HL-60/S4 treated with phorbol 12-myristate 13-acetate at 8.2 ng/mL for 4 days and 3 days (cell line): ENCODE results near the gene LMX1B.

Experiments
- in situ Hi-C: fragments of 300-500 bp; cut with MboI; formaldehyde crosslinking; loops from 2 replicates; pipeline ENCODE4 v1.15.0; 2022; ENCODE audit warnings: low sequenced_read_pairs

Gene LMX1B

GRCh38 chr9:126692759-126693427 lies 79.2 kb downstream of the LMX1B start:
- in situ Hi-C loops, result loop anchor here (5.0 kb wide), 1 partner anchor 84 kb away; no protein-coding TSS in a partner anchor

DNA sequence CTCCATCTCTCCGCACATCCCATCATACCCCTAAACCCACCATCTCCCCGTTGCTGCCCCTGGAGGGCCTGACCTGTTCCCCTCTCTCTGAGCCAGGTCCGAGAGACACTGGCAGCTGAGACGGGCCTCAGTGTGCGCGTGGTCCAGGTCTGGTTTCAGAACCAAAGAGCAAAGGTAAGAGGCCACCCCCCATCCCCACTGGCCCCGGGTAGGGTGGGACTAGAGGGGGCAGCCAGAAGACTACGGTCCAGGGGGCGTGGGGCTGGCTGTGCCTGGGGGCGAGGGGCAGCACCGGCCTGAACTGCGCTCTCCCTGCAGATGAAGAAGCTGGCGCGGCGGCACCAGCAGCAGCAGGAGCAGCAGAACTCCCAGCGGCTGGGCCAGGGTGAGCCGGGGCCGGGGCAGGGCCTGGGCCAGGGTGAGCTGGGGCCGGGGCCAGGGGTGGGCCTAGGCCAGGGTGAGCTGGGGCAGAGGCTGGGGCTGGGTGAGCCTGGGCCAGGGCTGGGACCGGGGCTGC lies 79.8 kb downstream of the LMX1B start:
- in situ Hi-C loops, result loop anchor here (5.0 kb wide), 1 partner anchor 84 kb away; no protein-coding TSS in a partner anchor

GRCh38 chr9:126694206-126695081 lies 80.7 kb downstream of the LMX1B start:
- in situ Hi-C loops, result loop anchor here (5.0 kb wide), 1 partner anchor 83 kb away; no protein-coding TSS in a partner anchor

DNA sequence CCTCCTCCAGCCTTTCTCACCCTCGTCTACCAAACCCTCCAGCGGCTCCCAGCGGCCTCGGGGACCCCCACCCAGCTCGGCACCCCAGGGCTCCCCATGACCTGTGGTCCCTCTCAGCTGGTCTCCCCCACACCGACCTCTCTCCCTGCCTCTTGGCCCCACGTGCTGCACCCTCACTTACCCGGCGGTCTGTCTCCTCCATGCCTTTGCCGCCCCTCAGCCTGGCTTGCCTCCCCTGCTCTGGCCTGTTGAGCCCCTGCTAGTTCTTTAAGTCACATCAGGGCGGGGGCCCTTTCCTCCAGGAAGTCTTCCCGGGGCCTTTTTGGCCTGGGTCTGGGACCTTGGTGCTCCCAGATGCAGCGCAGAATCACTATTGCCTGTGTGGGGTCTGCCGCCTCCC lies 81.5 kb downstream of the LMX1B start:
- in situ Hi-C loops, result no loop called here

DNA sequence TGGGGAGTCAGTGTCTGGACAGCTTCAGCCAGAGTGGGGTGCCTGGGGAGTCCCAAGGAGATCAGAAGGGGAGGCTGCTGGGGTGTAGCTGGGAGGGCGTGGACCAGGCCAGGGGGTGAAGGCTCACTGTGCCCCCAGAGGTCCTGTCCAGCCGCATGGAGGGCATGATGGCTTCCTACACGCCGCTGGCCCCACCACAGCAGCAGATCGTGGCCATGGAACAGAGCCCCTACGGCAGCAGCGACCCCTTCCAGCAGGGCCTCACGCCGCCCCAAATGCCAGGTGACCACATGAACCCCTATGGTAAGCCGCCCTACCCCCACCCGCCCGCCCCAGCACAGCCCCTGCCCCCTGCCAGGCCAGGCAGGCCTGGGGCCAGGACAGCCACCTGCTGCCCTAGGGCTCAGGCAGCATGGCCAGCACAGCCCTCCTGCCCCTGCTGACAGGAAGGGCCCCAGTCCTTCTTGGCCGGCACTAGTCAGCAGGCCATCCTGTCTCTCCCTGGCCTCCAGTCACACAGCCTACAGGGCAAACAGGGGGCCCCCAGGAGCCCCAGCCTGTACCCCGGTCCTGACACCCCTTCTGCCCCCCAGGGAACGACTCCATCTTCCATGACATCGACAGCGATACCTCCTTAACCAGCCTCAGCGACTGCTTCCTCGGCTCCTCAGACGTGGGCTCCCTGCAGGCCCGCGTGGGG lies 82.1 kb downstream of the LMX1B start:
- in situ Hi-C loops, result no loop called here

DNA sequence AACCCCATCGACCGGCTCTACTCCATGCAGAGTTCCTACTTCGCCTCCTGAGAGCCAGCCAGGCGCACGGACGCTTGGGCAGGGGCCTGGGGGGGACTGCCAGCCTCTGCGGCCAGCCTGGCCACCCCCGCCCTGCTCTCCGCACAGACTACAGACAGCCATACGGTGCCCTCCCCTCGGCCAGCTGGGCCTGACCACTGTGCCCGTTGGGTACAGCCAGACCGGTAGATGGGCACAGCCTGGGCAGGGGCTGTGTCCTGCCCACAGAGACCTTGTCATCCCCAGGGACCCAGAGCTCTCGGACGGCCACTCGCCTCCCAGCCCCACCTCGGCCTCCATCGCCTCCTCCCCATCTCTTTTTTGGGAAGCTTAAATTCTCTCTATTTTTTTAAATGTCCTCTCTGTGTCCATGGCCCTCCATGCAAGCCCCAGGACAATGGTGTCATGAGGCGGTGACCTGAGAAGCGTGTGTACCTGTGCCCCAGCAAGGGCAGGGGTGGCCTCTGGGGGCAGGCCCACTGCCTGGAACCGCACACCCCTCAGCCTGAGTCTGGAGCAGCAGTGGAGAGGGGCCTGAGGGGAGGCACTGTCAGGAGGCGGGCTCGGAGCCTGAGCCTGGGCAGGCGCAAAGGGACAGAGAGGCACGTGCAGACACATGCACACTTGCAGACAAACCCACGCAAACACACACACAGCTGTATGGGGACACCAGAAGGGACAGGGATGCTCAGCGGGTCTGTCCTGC lies 82.8 kb downstream of the LMX1B start:
- in situ Hi-C loops, result no loop called here

GRCh38 chr9:126697330-126697729 lies 83.6 kb downstream of the LMX1B start:
- in situ Hi-C loops, result no loop called here

DNA sequence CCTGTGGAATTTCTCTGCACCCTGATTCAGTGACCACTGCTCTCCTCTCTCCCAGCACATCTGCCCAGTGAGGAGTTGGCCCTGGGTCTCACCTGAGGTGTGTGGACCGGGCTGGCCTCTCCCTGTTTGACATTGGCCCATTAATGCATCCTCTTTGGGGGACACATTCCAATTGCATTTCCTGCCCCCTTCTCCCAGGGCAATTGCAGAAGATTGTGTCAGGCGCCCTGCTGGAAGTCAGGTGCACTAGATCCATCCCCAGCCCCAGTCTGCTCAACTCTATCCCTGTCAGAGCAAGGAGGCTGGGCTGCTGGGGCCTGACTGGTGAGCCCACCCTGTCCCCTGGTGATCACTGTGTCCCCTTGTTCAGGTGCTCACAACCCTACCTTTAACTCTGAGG lies 84.5 kb downstream of the LMX1B start:
- in situ Hi-C loops, result no loop called here

- in situ Hi-C loops, result no loop called here
These were observed 85.0 kb downstream of the LMX1B start for GRCh38 chr9:126698756-126699155.

DNA sequence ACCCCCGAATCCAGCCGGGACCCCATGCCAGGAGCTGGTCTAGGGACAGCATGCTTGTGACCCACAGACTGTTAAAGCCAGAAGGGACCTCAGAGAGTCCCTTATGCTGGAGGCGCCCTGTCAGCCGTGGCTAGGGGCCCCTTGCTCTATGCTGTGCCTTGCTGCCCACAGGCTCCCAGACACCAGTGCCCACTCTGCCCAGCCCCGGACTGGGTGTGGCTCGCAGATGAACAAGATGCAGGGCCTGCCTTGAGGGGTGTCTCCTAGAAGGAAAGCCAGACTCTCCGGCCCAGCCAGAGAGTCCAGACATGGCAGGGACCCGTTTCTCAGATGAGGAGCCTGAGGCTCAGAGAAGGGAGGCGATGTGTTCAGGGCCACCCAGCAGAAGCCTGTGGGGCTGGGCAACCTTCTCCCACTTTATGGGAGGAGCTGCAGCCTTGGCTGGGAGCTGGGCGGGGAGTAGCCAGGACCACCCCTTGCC lies 85.7 kb downstream of the LMX1B start:
- in situ Hi-C loops, result no loop called here

DNA sequence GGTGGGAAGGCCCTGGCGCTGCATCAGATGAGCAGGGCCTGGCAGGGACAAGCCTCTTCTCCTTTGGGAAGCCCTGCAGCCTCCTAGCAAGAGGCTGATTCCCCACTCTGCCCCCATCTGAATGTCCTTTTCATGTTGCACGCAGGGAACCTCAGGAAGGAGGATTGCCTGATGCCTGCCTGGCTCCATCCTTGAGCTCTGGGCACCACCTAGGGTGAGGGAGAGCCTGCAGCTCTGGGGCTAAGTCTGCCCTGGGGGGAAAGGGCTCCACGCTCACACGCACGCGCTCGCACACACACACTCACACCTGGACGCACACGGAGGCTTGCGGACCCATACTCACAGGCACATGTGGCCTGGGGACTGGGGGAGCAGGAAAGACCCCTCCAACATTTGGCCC lies 86.6 kb downstream of the LMX1B start:
- in situ Hi-C loops, result no loop called here

DNA sequence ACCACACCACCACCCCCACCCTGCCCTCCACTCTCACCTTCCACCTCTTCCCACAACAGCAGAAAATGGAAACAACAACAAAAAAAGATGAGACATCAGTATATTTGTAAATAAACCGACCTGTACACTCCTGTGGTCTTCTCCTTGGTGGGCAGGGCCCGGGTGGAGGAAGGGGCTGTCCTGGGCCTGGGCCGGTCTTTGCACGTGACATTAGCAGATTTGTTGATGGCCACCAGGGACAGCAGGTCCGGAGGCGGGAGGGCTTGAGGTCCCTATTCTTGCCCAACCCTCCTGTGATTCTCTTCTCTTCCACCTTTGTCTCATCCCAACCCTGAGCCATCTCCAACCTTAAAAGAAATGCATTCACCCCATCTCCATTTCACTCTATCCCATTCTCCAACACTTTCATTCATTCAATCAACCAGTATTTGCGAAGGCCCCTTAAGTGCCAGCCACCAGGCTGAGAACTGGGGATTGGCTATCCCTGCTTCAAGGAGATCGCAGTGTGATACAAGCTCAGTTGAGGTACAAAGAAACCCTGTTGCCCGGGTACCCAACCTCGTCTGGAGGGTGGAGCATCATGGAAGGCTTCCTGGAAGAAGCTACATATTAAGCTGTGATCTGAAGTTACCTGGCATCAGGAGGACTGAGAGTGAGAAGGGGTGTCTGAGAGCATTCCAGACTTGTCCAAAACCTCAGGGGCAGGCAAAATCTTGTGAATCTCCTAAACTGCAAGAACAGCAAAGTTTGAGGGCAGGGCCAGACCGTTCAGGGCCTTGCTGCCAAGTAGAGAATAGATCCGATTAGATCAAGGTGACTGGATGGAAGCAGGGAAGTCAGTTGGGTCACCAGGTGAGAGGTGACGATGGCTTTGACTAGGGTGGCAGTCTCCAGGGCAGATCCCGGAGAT lies 87.4 kb downstream of the LMX1B start:
- in situ Hi-C loops, result no loop called here

DNA sequence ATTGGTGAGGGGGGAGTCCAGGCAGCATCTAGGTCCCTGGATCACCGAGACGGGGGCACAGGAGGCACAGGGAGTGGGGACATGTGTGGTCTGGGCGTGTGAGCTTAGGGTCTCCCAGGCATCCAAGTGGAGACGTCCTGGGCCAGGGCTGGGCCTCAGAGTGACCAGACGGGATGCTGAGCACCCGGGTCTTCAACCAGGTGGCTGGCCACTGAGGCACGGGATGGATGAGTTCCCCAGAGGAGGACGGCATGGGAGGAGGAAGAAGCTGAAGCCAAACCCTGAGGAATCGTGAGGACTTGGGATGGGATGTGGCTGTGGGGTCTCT lies 88.0 kb downstream of the LMX1B start:
- in situ Hi-C loops, result no loop called here

- in situ Hi-C loops, result no loop called here
These were observed 88.6 kb downstream of the LMX1B start for GRCh38 chr9:126702151-126703001.

DNA sequence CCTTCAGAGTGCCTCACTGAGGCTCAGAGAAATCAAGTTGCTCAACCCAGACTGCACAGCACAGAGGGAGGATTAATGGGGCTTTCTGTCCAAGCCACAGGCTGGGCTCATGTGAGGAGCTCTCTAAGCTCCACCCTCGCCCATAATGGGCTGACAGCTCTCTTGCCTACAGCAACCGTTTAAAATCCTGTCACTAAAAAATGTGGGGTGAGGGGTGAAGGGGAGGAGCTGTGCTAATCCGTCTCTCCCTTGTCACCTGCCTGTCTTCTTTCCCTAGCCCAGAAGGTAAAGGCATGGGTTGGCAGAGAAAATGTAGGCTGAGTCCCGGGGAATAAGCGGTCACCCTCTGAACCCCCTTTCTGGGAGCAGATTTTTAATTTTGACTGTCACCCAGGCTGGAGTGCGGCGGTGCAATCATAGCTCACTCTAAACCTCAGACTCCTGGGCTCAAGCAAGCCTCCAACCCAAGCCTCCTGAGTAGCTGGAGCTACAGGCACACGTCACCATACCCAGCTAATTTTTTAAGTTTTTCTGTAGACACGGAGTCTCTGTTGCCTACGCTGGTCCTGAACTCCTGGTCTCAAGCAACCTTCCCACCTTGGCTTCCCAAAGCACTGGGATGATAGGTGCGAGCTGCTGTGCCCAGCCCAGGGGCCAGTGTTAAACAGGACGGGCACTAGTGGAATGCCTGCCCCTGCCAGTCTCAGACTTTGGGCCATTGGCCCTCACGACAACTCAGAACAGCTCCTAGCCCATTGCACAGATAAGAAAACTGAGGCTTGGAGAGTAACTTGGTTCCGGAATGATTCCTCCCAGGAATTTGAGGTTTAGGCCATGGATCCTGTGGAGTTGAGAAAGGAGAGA lies 89.5 kb downstream of the LMX1B start:
- in situ Hi-C loops, result no loop called here

GRCh38 chr9:126703866-126704156 lies 90.1 kb downstream of the LMX1B start:
- in situ Hi-C loops, result no loop called here

GRCh38 chr9:126704157-126704891 lies 90.6 kb downstream of the LMX1B start:
- in situ Hi-C loops, result no loop called here
